22Rv1 (cell line): Measurements from ENCODE around the gene KRT81.

Source experiments
- ZFX ChIP-seq: fragments of 450-650 bp; IDR thresholded peaks from 2 replicates; pipeline ENCODE4 v1.6.1; 2017; ENCODE audit warnings: antibody characterized with exemption, borderline replicate concordance
- TF ChIP-seq, protein P1 (sequence below): fragments of 450-650 bp; IDR thresholded peaks from 2 replicates; pipeline ENCODE4 v1.5.1; 2017; ENCODE audit warnings: mild to moderate bottlenecking

GRCh38 chr12:52262286-52262685, 29.0 kb downstream of the KRT81 start:
- TF ChIP-seq, protein P1, sequence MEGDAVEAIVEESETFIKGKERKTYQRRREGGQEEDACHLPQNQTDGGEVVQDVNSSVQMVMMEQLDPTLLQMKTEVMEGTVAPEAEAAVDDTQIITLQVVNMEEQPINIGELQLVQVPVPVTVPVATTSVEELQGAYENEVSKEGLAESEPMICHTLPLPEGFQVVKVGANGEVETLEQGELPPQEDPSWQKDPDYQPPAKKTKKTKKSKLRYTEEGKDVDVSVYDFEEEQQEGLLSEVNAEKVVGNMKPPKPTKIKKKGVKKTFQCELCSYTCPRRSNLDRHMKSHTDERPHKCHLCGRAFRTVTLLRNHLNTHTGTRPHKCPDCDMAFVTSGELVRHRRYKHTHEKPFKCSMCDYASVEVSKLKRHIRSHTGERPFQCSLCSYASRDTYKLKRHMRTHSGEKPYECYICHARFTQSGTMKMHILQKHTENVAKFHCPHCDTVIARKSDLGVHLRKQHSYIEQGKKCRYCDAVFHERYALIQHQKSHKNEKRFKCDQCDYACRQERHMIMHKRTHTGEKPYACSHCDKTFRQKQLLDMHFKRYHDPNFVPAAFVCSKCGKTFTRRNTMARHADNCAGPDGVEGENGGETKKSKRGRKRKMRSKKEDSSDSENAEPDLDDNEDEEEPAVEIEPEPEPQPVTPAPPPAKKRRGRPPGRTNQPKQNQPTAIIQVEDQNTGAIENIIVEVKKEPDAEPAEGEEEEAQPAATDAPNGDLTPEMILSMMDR, result no peak
- TF ChIP-seq ZFX, result no peak
